A549 (cell line): ENCODE measurements around the gene PPM1J.

Experiments
- EP300 ChIP-seq, 2 experiments: fragments of >200 bp; sonication (Bioruptor Twin); formaldehyde crosslinking; IDR thresholded peaks; 2 replicates in 1 of 2; 3 replicates in 1 of 2; pipeline ENCODE4 v1.6.1; 2016 to 2017
- JUN ChIP-seq, 2 experiments: fragments of >200 bp; sonication (Bioruptor Twin); formaldehyde crosslinking; IDR thresholded peaks; 2 replicates in 1 of 2; 3 replicates in 1 of 2; pipeline ENCODE4 v1.6.1; 2016 to 2017
- JUNB ChIP-seq: fragments of >200 bp; sonication (Bioruptor Twin); formaldehyde crosslinking; IDR thresholded peaks from 2 replicates; pipeline ENCODE4 v1.6.1; 2016
- KDM1A ChIP-seq: fragments of 200-600 bp; sonication (generic); IDR thresholded peaks from 2 replicates; pipeline ENCODE4 v1.6.1; 2016; ENCODE audit warnings: low read depth, mild to moderate bottlenecking
- MAZ ChIP-seq: fragments of 150-350 bp; IDR thresholded peaks from 2 replicates; pipeline ENCODE4 v1.6.1; 2014; ENCODE audit warnings: antibody characterized with exemption, low read depth, low read length, borderline replicate concordance
- POLR2A ChIP-seq: IDR thresholded peaks from 2 replicates; pipeline ENCODE4 v1.6.1; 2012; ENCODE audit warnings: mild to moderate bottlenecking, low read length
- RAD21 ChIP-seq, 2 experiments: fragments of >200 bp in 1 of 2; sonication (Bioruptor Twin) in 1 of 2; formaldehyde crosslinking in 1 of 2; IDR thresholded peaks in 1 of 2; conservative IDR thresholded peaks in 1 of 2; 2 replicates in 1 of 2; 3 replicates in 1 of 2; pipeline ENCODE4 v1.6.1; 2012 to 2018; ENCODE audit warnings: inconsistent platforms in 1 of 2
- TF ChIP-seq, protein P1 (sequence below): fragments of >200 bp; sonication (Bioruptor Twin); formaldehyde crosslinking; IDR thresholded peaks from 3 replicates; pipeline ENCODE4 v1.5.1; 2016
- TF ChIP-seq, protein P2 (sequence below): IDR thresholded peaks from 2 replicates; pipeline ENCODE4 v1.6.1; 2012
- TF ChIP-seq, protein P3 (sequence below): fragments of 200-600 bp; sonication (generic); IDR thresholded peaks from 2 replicates; pipeline ENCODE4 v1.6.1; 2016; ENCODE audit warnings: antibody characterized with exemption, mild to moderate bottlenecking, moderate library complexity

DNA sequence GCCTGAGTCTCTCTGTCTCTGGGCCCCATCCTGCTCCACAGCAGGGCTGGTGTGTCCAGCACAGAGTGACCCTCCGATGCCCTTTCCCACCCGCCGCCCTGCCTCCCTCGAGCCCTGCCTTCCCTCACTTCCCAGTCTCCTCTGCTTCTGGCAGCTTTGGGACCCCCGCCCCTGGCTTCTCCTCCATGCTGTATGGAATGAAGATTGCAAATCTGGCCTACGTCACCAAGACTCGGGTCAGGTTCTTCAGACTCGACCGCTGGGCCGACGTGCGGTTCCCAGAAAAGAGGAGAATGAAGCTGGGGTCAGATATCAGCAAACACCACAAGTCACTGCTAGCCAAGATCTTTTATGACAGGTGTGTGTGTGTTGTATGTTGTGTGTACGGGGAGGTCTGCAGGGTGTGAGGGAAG, 26.3 kb downstream of the PPM1J start:
- TF ChIP-seq JUN (IDR thresholded peaks at IDR 0.05), result no peak
- TF ChIP-seq, protein P1, sequence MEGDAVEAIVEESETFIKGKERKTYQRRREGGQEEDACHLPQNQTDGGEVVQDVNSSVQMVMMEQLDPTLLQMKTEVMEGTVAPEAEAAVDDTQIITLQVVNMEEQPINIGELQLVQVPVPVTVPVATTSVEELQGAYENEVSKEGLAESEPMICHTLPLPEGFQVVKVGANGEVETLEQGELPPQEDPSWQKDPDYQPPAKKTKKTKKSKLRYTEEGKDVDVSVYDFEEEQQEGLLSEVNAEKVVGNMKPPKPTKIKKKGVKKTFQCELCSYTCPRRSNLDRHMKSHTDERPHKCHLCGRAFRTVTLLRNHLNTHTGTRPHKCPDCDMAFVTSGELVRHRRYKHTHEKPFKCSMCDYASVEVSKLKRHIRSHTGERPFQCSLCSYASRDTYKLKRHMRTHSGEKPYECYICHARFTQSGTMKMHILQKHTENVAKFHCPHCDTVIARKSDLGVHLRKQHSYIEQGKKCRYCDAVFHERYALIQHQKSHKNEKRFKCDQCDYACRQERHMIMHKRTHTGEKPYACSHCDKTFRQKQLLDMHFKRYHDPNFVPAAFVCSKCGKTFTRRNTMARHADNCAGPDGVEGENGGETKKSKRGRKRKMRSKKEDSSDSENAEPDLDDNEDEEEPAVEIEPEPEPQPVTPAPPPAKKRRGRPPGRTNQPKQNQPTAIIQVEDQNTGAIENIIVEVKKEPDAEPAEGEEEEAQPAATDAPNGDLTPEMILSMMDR, result no peak
- TF ChIP-seq POLR2A, result no peak
- no peak for TF ChIP-seq KDM1A
- TF ChIP-seq, protein P2, sequence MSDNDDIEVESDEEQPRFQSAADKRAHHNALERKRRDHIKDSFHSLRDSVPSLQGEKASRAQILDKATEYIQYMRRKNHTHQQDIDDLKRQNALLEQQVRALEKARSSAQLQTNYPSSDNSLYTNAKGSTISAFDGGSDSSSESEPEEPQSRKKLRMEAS, result no peak
- TF ChIP-seq, protein P3, sequence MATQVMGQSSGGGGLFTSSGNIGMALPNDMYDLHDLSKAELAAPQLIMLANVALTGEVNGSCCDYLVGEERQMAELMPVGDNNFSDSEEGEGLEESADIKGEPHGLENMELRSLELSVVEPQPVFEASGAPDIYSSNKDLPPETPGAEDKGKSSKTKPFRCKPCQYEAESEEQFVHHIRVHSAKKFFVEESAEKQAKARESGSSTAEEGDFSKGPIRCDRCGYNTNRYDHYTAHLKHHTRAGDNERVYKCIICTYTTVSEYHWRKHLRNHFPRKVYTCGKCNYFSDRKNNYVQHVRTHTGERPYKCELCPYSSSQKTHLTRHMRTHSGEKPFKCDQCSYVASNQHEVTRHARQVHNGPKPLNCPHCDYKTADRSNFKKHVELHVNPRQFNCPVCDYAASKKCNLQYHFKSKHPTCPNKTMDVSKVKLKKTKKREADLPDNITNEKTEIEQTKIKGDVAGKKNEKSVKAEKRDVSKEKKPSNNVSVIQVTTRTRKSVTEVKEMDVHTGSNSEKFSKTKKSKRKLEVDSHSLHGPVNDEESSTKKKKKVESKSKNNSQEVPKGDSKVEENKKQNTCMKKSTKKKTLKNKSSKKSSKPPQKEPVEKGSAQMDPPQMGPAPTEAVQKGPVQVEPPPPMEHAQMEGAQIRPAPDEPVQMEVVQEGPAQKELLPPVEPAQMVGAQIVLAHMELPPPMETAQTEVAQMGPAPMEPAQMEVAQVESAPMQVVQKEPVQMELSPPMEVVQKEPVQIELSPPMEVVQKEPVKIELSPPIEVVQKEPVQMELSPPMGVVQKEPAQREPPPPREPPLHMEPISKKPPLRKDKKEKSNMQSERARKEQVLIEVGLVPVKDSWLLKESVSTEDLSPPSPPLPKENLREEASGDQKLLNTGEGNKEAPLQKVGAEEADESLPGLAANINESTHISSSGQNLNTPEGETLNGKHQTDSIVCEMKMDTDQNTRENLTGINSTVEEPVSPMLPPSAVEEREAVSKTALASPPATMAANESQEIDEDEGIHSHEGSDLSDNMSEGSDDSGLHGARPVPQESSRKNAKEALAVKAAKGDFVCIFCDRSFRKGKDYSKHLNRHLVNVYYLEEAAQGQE, result no peak
- no peak for TF ChIP-seq JUNB
- TF ChIP-seq EP300 (IDR thresholded peaks at IDR 0.05), result no peak
- no peak for TF ChIP-seq RAD21 (conservative IDR thresholded peaks at IDR 0.05 in 1 of 2, IDR thresholded peaks at IDR 0.05 in 1 of 2)
- no peak for TF ChIP-seq MAZ
